IMR-90 (cell line): ENCODE data around the gene HAND1. TPM values are rescaled to one million over a fixed set of nuclear protein-coding genes. Genes with fewer than 3 reads are reported as not detected.

Source experiments
- ATAC-seq: fragments of 200-7000 bp; cut with Tn5 transposase; 2 replicates; pipeline ENCODE4 v1.9.1; 2020; ENCODE audit warnings: low read depth, mild to moderate bottlenecking, moderate library complexity
- BruUV-seq: library from RNA; stranded (reverse); fragments of 400-500 nt; replicated peaks from 2 replicates; lab custom pipeline; 2021; lab: Mats Ljungman, UMichigan
- CTCF ChIA-PET: fragments of 300-600 bp; formaldehyde crosslinking; extraction: SDS; loops from one replicate; lab custom pipeline; 2021; ENCODE audit warnings: antibody characterized with exemption; lab: Yijun Ruan, JAX
- POLR2A ChIA-PET: fragments of 300-600 bp; sonication (Branson Sonifier 250); formaldehyde crosslinking; loops from one replicate; lab custom pipeline; 2022; ENCODE audit warnings: antibody characterized with exemption; ENCODE audit not compliant: unreplicated experiment; lab: Charles Lee
- DNase-seq: peaks from one replicate; pipeline ENCODE4 v3.0.0; 2013
- H2AFZ ChIP-seq: replicated peaks from 2 replicates; pipeline ENCODE3; 2013; ENCODE audit warnings: low read length, mild to moderate bottlenecking; ENCODE audit not compliant: poor library complexity
- H2AK5ac ChIP-seq: 2 replicates; pipeline ENCODE4 v1.6.1; 2013; ENCODE audit warnings: low read depth, low read length, inconsistent platforms
- H2AK9ac ChIP-seq: replicated peaks from 2 replicates; pipeline ENCODE3; 2013; ENCODE audit warnings: mild to moderate bottlenecking, low read depth, low read length, moderate library complexity; ENCODE audit not compliant: poor library complexity
- H2BK120ac ChIP-seq: 2 replicates; pipeline ENCODE4 v1.6.1; 2013; ENCODE audit warnings: low read depth, low read length, inconsistent platforms
- H2BK15ac ChIP-seq: 3 replicates; pipeline ENCODE4 v1.6.1; 2013; ENCODE audit warnings: low read depth, low read length, inconsistent platforms
- H2BK20ac ChIP-seq: 2 replicates; pipeline ENCODE4 v1.6.1; 2013; ENCODE audit warnings: low read depth, mild to moderate bottlenecking, inconsistent platforms, low read length, moderate library complexity
- H2BK5ac ChIP-seq: 2 replicates; pipeline ENCODE4 v1.6.1; 2013; ENCODE audit warnings: mild to moderate bottlenecking, low read depth, low read length, inconsistent platforms; ENCODE audit not compliant: poor library complexity, severe bottlenecking
- H3K14ac ChIP-seq: replicated peaks from 2 replicates; pipeline ENCODE4 v1.6.1; 2013; ENCODE audit warnings: low read depth, low read length, inconsistent platforms
- H3K18ac ChIP-seq: 2 replicates; pipeline ENCODE4 v1.6.1; 2013; ENCODE audit warnings: low read depth, low read length, control low read depth
- H3K23ac ChIP-seq: 2 replicates; pipeline ENCODE4 v1.6.1; 2013; ENCODE audit warnings: low read depth, low read length, inconsistent platforms
- H3K27ac ChIP-seq: 2 replicates; pipeline ENCODE4 v1.5.1; 2013; ENCODE audit warnings: mild to moderate bottlenecking, control low read depth, low read length; ENCODE audit not compliant: insufficient read depth
- H3K27me3 ChIP-seq: 2 replicates; pipeline ENCODE4 v1.6.1; 2013; ENCODE audit warnings: low read length; ENCODE audit not compliant: control insufficient read depth, insufficient read depth
- H3K36me3 ChIP-seq: 2 replicates; pipeline ENCODE4 v1.6.1; 2013; ENCODE audit warnings: low read length, mixed read lengths; ENCODE audit not compliant: control insufficient read depth, insufficient read depth
- H3K4ac ChIP-seq: 2 replicates; pipeline ENCODE4 v1.6.1; 2013; ENCODE audit warnings: low read depth, low read length, inconsistent platforms
- H3K4me1 ChIP-seq: 2 replicates; pipeline ENCODE4 v1.6.1; 2013; ENCODE audit warnings: low read length, mixed read lengths; ENCODE audit not compliant: control insufficient read depth, insufficient read depth
- H3K4me2 ChIP-seq: 2 replicates; pipeline ENCODE4 v1.6.1; 2013; ENCODE audit warnings: low read depth, mild to moderate bottlenecking, control low read depth, low read length, moderate library complexity
- H3K4me3 ChIP-seq: 2 replicates; pipeline ENCODE4 v1.5.1; 2013; ENCODE audit warnings: low read depth, mild to moderate bottlenecking, control low read depth, low read length, moderate library complexity; ENCODE audit not compliant: insufficient read depth
- H3K56ac ChIP-seq: 2 replicates; pipeline ENCODE4 v1.6.1; 2013; ENCODE audit warnings: low read length, inconsistent platforms; ENCODE audit not compliant: insufficient read depth; ENCODE audit errors: extremely low read depth
- H3K79me1 ChIP-seq, 2 experiments: 2 replicates each; pipeline ENCODE4 v1.6.1; 2013; ENCODE audit warnings: low read length in 2 of 2, inconsistent platforms in 1 of 2, low read depth in 1 of 2
- H3K9ac ChIP-seq: 2 replicates; pipeline ENCODE4 v1.6.1; 2013; ENCODE audit warnings: low read depth, low read length, control low read depth
- H3K9me1 ChIP-seq: 2 replicates; pipeline ENCODE4 v1.6.1; 2013; ENCODE audit warnings: low read length, inconsistent platforms; ENCODE audit not compliant: insufficient read depth
- H3K9me3 ChIP-seq: 2 replicates; pipeline ENCODE4 v1.6.1; 2013; ENCODE audit warnings: low read length; ENCODE audit not compliant: control insufficient read depth, insufficient read depth
- H4K20me1 ChIP-seq: 2 replicates; pipeline ENCODE4 v1.6.1; 2013; ENCODE audit warnings: low read length, inconsistent platforms; ENCODE audit not compliant: insufficient read depth
- H4K5ac ChIP-seq: 2 replicates; pipeline ENCODE4 v1.6.1; 2013; ENCODE audit warnings: mild to moderate bottlenecking, low read depth, low read length, control low read depth
- H4K8ac ChIP-seq, 2 experiments: 2 replicates each; pipeline ENCODE4 v1.6.1; 2013; ENCODE audit warnings: low read depth in 2 of 2, low read length in 2 of 2, control low read depth in 1 of 2, inconsistent platforms in 1 of 2
- H4K91ac ChIP-seq: 2 replicates; pipeline ENCODE4 v1.6.1; 2013; ENCODE audit warnings: low read depth, low read length, inconsistent platforms; ENCODE audit not compliant: insufficient read depth
- BHLHE40 ChIP-seq: fragments of 150-350 bp; IDR thresholded peaks from 2 replicates; pipeline ENCODE4 v1.6.1; 2016; ENCODE audit warnings: mild to moderate bottlenecking, low read depth, low read length
- CEBPB ChIP-seq: IDR thresholded peaks from 2 replicates; pipeline ENCODE4 v1.6.1; 2012; ENCODE audit warnings: low read depth, low read length, improper control_type of control experiment
- CHD1 ChIP-seq: IDR thresholded peaks from 2 replicates; pipeline ENCODE4 v1.6.1; 2012; ENCODE audit warnings: low read depth, low read length, improper control_type of control experiment
- ELK1 ChIP-seq: fragments of 150-350 bp; IDR thresholded peaks from 2 replicates; pipeline ENCODE4 v1.6.1; 2016; ENCODE audit warnings: low read depth, mild to moderate bottlenecking, low read length, moderate library complexity, borderline replicate concordance
- FOS ChIP-seq: fragments of 150-350 bp; IDR thresholded peaks from 2 replicates; pipeline ENCODE4 v1.6.1; 2016; ENCODE audit warnings: low read depth, low read length
- MAFK ChIP-seq: IDR thresholded peaks from 2 replicates; pipeline ENCODE4 v1.6.1; 2012; ENCODE audit warnings: low read depth, low read length, improper control_type of control experiment
- MAZ ChIP-seq: IDR thresholded peaks from 2 replicates; pipeline ENCODE4 v1.6.1; 2012; ENCODE audit warnings: low read depth, mild to moderate bottlenecking, low read length, improper control_type of control experiment, moderate library complexity, borderline replicate concordance
- MXI1 ChIP-seq: IDR thresholded peaks from 2 replicates; pipeline ENCODE4 v1.6.1; 2012; ENCODE audit warnings: low read depth, mild to moderate bottlenecking, low read length, moderate library complexity, borderline replicate concordance
- NFE2L2 ChIP-seq: fragments of 150-350 bp; IDR thresholded peaks from 2 replicates; pipeline ENCODE4 v1.6.1; 2016; ENCODE audit warnings: low read depth, mild to moderate bottlenecking, low read length
- POLR2A ChIP-seq: IDR thresholded peaks from 2 replicates; pipeline ENCODE4 v1.6.1; 2012; ENCODE audit warnings: mild to moderate bottlenecking, low read depth, low read length
- RAD21 ChIP-seq: IDR thresholded peaks from 2 replicates; pipeline ENCODE4 v1.6.1; 2012; ENCODE audit warnings: low read length, improper control_type of control experiment
- RCOR1 ChIP-seq: IDR thresholded peaks from 2 replicates; pipeline ENCODE4 v1.6.1; 2012; ENCODE audit warnings: mild to moderate bottlenecking, low read length, improper control_type of control experiment; ENCODE audit not compliant: insufficient replicate concordance
- RFX5 ChIP-seq: IDR thresholded peaks from 2 replicates; pipeline ENCODE4 v1.8.0; 2012; ENCODE audit warnings: low read depth, mild to moderate bottlenecking, low read length, moderate library complexity
- SMC3 ChIP-seq: fragments of 150-350 bp; IDR thresholded peaks from 2 replicates; pipeline ENCODE4 v1.6.1; 2016; ENCODE audit warnings: low read depth, mild to moderate bottlenecking, antibody characterized with exemption, low read length, moderate library complexity
- WGBS, 2 experiments: methylation state at CpG; one replicate each; pipeline versions ENCODE4 v1.1.5 to v1.1.7; 2013; ENCODE audit warnings: missing lambda C conversion rate in 2 of 2; ENCODE audit not compliant: insufficient read length in 1 of 2; ENCODE audit errors: extremely low coverage in 2 of 2; 5-methylcytosine and 5-hydroxymethylcytosine counted together
- dilution Hi-C: fragments of 300-500 bp; cut with HindIII; formaldehyde crosslinking; loops from one replicate; pipeline ENCODE4 v1.14.3; 2018; ENCODE audit warnings: low sequenced_read_pairs; ENCODE audit not compliant: unreplicated experiment
- in situ Hi-C: fragments of 300-500 bp; cut with MboI; formaldehyde crosslinking; loops from 3 replicates; pipeline ENCODE4 v1.14.3; 2019; ENCODE audit warnings: low sequenced_read_pairs, inconsistent platforms, mixed read lengths
- intact Hi-C: fragments of 100-400 bp; cut with micrococcal nuclease; formaldehyde crosslinking; loops from 2 replicates; pipeline ENCODE4 v1.10.0; 2022
- polyA plus RNA-seq, 3 experiments: library from polyadenylated mRNA; depleted of rRNA; stranded (reverse); fragments of >200 nt; gene quantifications; 2 replicates each; pipeline ENCODE4 v1.2.3, GENCODE V29; 2012; ENCODE audit warnings: low replicate concordance in 1 of 3
- total RNA-seq: library from RNA; depleted of rRNA; stranded (reverse); fragments of >200 nt; gene quantifications from 2 replicates; pipeline ENCODE4 v1.2.3, GENCODE V29; 2012
- TF ChIP-seq, protein P1 (sequence below): conservative IDR thresholded peaks from 2 replicates; pipeline ENCODE4 v1.5.1; 2012; ENCODE audit warnings: mild to moderate bottlenecking, low read depth, low read length, improper control_type of control experiment
- TF ChIP-seq, protein P2 (sequence below): fragments of 150-350 bp; IDR thresholded peaks from 2 replicates; pipeline ENCODE4 v1.6.1; 2017; ENCODE audit warnings: mild to moderate bottlenecking, antibody characterized with exemption, low read length, low read depth

The HAND1 gene
- total and polyA plus RNA-seq, 2 of the 4 experiments (the other 2 are of a cell fraction), result not detected

- no peak overlapping the region for H3K4ac ChIP-seq
- H2AFZ ChIP-seq, result peak overlapping the region; percentile 32
- H3K79me1 ChIP-seq, result no peaks in the 10 kb centered on the region
- no peaks in the 10 kb centered on the region for H4K20me1 ChIP-seq
- H3K9me3 ChIP-seq, result no peaks in the 10 kb centered on the region
- intact Hi-C loops, result no loop called here
- no peak overlapping the region for H4K8ac ChIP-seq
- H2BK5ac ChIP-seq, result no peak overlapping the region
- peaks cover 39% of the 10 kb centered on the region for H3K27me3 ChIP-seq
- H3K23ac ChIP-seq, result no peak overlapping the region
- no peak overlapping the region for H3K56ac ChIP-seq
- H3K14ac ChIP-seq, result no peak overlapping the region
- no peaks in the 10 kb centered on the region for H3K4me1 ChIP-seq
- no peak overlapping the region for H3K4me2 ChIP-seq
- H3K36me3 ChIP-seq, result no peaks in the 10 kb centered on the region
- no peak overlapping the region for H2AK5ac ChIP-seq
- in situ Hi-C loops, result no loop called here
- BruUV-seq, result no TSS peak
- no peak overlapping the region for H3K27ac ChIP-seq
- POLR2A ChIA-PET, result no interaction called here
- 48% methylated on average over 10 of the region's 29 CpGs; no CpG with 5 or more reads in 1 of the 2 experiments for WGBS, 2 experiments
- H2BK120ac ChIP-seq, result no peak overlapping the region
- DNase-seq (no peak), ATAC-seq (no peak)
- H2BK20ac ChIP-seq, result no peak overlapping the region
- no peak for TF ChIP-seq RAD21
- TF ChIP-seq RFX5, result no peak
- no peak for TF ChIP-seq FOS
- TF ChIP-seq, protein P1, sequence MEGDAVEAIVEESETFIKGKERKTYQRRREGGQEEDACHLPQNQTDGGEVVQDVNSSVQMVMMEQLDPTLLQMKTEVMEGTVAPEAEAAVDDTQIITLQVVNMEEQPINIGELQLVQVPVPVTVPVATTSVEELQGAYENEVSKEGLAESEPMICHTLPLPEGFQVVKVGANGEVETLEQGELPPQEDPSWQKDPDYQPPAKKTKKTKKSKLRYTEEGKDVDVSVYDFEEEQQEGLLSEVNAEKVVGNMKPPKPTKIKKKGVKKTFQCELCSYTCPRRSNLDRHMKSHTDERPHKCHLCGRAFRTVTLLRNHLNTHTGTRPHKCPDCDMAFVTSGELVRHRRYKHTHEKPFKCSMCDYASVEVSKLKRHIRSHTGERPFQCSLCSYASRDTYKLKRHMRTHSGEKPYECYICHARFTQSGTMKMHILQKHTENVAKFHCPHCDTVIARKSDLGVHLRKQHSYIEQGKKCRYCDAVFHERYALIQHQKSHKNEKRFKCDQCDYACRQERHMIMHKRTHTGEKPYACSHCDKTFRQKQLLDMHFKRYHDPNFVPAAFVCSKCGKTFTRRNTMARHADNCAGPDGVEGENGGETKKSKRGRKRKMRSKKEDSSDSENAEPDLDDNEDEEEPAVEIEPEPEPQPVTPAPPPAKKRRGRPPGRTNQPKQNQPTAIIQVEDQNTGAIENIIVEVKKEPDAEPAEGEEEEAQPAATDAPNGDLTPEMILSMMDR, result no peak
- TF ChIP-seq MAZ, result no peak
- no peak for TF ChIP-seq MXI1
- no peak for TF ChIP-seq ELK1
- TF ChIP-seq SMC3, result no peak
- TF ChIP-seq NFE2L2, result no peak
- TF ChIP-seq POLR2A, result no peak
- no peak for TF ChIP-seq RCOR1
- no peak for TF ChIP-seq CEBPB
- TF ChIP-seq BHLHE40, result no peak
- TF ChIP-seq, protein P2, sequence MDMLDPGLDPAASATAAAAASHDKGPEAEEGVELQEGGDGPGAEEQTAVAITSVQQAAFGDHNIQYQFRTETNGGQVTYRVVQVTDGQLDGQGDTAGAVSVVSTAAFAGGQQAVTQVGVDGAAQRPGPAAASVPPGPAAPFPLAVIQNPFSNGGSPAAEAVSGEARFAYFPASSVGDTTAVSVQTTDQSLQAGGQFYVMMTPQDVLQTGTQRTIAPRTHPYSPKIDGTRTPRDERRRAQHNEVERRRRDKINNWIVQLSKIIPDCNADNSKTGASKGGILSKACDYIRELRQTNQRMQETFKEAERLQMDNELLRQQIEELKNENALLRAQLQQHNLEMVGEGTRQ, result no peak
- TF ChIP-seq CHD1, result no peak
- TF ChIP-seq MAFK, result no peak
- no peaks in the 10 kb centered on the region for H3K9me1 ChIP-seq
- H3K9ac ChIP-seq, result no peak overlapping the region
- H4K91ac ChIP-seq, result no peak overlapping the region
- H2BK15ac ChIP-seq, result no peak overlapping the region
- H2AK9ac ChIP-seq, result no peak overlapping the region
- no peak overlapping the region for H4K5ac ChIP-seq
- dilution Hi-C loops, result no loop called here
- no peak overlapping the region for H3K4me3 ChIP-seq
- H3K18ac ChIP-seq, result no peak overlapping the region
- CTCF ChIA-PET, result interaction anchor here (0.6 to 1.2 kb wide), 2 partner anchors 9 to 344 kb away, joined by 3 read pairs; no protein-coding TSS in a partner anchor
Measured at GRCh38 chr5:154493274-154493673, 15.2 kb upstream of the HAND1 start.
